Activated CD8-positive, alpha-beta memory T cell treated with anti-CD3 and anti-CD28 coated beads, Interleukin-2, amount 10 ng/mL, durations not matched to agents 7 days and 5 days (primary cell): ENCODE results near the gene GFI1B. TPM values are rescaled to one million over a fixed set of nuclear protein-coding genes. Genes with fewer than 3 reads are reported as not detected.

ENCODE experiments used
- ATAC-seq: fragments of 150-1000 bp; cut with Tn5 transposase; one replicate; pipeline ENCODE4 v1.10.0; 2021; ENCODE audit warnings: moderate library complexity
- CTCF ChIA-PET: fragments of 350-600 bp; sonication (Branson Sonifier 250); formaldehyde crosslinking; loops from one replicate; lab custom pipeline; 2021; ENCODE audit warnings: antibody characterized with exemption; lab: Charles Lee
- DNase-seq: peaks from one replicate; pipeline ENCODE4 v3.0.0-alpha.2; 2020
- H3K27ac Mint-ChIP-seq: one replicate; pipeline ENCODE4 v1.8.0; 2021; ENCODE audit warnings: mild to moderate bottlenecking, mixed read lengths
- H3K27me3 Mint-ChIP-seq: one replicate; pipeline ENCODE4 v1.8.0; 2021; ENCODE audit warnings: mixed read lengths
- H3K36me3 Mint-ChIP-seq: one replicate; pipeline ENCODE4 v1.8.0; 2021; ENCODE audit warnings: mild to moderate bottlenecking, mixed read lengths
- H3K4me1 Mint-ChIP-seq: one replicate; pipeline ENCODE4 v1.8.0; 2021; ENCODE audit warnings: mixed read lengths
- H3K4me3 Mint-ChIP-seq: one replicate; pipeline ENCODE4 v1.8.0; 2021; ENCODE audit warnings: mild to moderate bottlenecking, moderate library complexity, mixed read lengths
- H3K9me3 Mint-ChIP-seq: one replicate; pipeline ENCODE4 v1.8.0; 2022; ENCODE audit warnings: low read depth, mixed read lengths
- total RNA-seq, 2 experiments: library from RNA; stranded (reverse); gene quantifications; one replicate each; pipeline ENCODE4 v1.2.3, GENCODE V29; 2021

Gene GFI1B
- total RNA-seq, 2 experiments from 2014 or later, result not detected

DNA sequence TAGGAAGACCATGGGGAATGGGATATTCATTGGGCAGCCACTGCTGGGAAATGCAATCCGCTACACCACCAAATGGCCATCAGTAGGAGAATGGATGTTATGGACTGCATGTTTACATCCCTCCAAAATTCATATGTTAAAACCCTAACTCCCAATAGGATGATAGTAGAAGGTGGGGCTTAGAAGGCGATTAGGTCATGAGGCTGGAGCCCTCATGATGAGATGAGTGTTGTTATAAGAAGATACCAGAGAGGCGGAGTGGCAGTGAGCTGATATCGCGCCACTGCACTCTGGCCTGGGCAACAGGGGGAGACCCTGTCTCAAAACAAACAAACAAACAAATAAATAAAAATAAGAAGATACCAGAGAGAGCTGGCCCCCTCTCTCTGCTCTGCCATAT is 36.2 kb downstream of the GFI1B start:
- peaks cover 43% of the 10 kb centered on the region for H3K27me3 Mint-ChIP-seq
- H3K4me3 Mint-ChIP-seq, result no peak overlapping the region
- DNase-seq (no peak), ATAC-seq (no peak)
- H3K9me3 Mint-ChIP-seq, result no peaks in the 10 kb centered on the region
- peaks cover 1% of the 10 kb centered on the region for H3K36me3 Mint-ChIP-seq
- H3K4me1 Mint-ChIP-seq, result no peaks in the 10 kb centered on the region
- CTCF ChIA-PET, result interaction anchor here (2.7 kb wide), 1 partner anchor 8 kb away, joined by 22 read pairs; no protein-coding TSS in a partner anchor
- no peak overlapping the region for H3K27ac Mint-ChIP-seq

DNA sequence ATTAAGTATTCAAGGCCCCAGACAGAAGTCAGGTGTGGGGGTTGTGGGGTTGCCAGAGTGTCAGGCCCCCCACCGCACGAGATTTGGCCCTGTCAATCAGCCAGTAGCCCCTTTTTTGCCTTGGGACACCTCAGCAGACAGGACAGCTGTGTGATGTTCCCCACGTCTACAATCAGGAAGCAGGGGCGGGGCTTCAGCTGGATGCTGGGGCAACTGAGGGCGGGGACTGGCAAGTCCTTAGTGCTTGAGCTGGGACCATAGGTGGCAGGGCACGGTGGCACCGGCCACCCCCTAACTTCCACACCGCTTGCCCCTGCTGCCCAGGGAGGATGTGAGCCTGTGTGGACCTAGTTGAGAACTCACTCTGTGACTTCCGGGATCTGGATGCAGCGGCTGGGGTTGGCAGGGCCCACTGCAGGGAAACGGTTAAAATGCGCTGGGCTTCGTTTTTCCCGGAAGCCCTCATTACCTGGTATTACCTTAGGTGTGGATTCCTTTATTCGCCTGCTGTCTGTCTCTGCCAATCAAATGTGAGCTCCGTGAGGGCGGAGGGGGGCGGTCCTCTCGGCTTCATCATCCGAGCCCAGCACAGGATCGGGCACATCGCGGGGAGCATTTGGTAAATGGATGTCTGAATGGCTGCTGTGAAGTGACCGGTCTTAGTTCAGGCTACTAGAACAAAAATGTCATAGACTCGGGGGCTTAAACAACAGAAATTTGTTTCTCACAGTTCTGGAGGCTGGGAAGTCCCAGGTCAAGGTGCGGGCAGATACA is 44.8 kb downstream of the GFI1B start:
- ATAC-seq, result peak; percentile 68
- Mint-ChIP-seq H3K27me3 (peaks cover 5% of the 10 kb centered on the region), H3K4me3 (no peak overlapping the region), H3K9me3 (no peaks in the 10 kb centered on the region), H3K27ac (peak overlapping the region; percentile 54), H3K4me1 (peaks cover 22% of the 10 kb centered on the region), H3K36me3 (no peaks in the 10 kb centered on the region)
- DNase-seq, result peak; percentile 83
- CTCF ChIA-PET, result interaction anchor here (0.7 to 7.0 kb wide), 25 partner anchors 9 to 354 kb away, joined by 3 to 97 read pairs (median 5); partner anchors contain the start of gene GTF3C5

DNA sequence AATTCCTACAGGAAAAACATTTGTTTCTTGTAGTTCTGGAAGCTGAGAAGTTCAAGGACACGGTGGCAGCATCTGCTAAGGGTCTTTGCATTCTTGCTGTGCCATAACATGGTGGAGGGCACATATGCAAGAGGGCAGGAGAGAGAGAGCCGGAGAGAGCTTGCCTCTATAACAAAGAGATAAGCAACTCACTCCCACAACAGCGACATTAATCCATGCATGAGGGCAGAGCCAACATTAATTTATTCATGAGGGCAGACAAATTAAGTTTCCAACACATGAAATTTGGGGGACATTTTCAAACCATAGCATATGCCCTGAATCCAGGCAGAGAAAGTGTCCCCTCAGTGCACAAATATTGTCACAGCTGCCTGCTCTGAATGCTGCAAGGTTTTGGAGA is 47.9 kb downstream of the GFI1B start:
- peaks cover 1% of the 10 kb centered on the region for H3K36me3 Mint-ChIP-seq

DNA sequence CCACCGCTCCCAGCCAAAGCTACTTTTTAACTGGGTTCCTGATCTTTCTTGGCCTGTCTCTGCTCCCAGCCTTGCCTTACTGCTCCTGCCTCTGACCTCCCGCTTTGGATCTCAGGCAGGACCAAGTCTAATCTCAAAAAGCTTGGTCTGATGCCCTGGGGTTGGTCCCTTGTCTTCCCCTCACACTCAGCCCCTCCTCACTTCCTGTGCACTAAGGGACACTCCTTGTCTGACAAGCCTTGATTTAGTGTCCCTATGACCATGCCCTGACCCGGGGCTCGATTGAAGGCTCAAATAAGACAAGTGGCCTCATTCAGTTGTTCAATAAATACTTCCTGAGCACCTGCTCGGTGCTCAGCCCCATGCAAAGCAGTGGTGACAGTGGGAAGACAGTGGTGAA is 48.6 kb downstream of the GFI1B start:
- H3K4me3 Mint-ChIP-seq, result no peak overlapping the region
- no peak for DNase-seq
- CTCF ChIA-PET, result interaction anchor here (7.0 kb wide), 1 partner anchor 119 kb away, joined by 97 read pairs; no protein-coding TSS in a partner anchor

More for the DNA sequence above, 47.9 kb downstream of the GFI1B start:
- Mint-ChIP-seq H3K4me3 (no peak overlapping the region), H3K27me3 (peaks cover 1% of the 10 kb centered on the region), H3K27ac (no peak overlapping the region), H3K4me1 (peaks cover 33% of the 10 kb centered on the region), H3K9me3 (no peaks in the 10 kb centered on the region)
- DNase-seq (no peak), ATAC-seq (no peak)
- CTCF ChIA-PET, result interaction anchor here (1.0 to 7.0 kb wide), 2 partner anchors 48 to 120 kb away, joined by 4 to 97 read pairs; partner anchors contain the start of gene GFI1B

DNA sequence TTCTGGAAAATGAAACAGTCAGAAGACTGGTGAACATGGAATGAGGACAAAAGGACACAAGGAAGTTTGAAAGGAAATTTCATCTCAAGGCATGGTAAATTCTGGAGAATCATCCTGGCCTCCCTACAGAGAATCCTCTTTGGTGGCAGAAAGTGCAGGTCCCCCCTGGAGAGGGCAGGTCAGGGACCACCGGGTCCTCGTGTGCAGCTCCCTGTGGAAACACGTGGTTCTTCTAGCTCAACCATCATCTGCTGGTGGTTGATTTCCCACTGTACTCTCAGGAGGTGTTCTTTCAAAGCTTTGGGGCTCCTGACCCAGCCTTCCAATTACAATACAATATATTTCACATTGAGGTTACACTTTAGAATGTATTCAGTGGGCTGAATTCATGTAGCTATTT is 49.7 kb downstream of the GFI1B start:
- Mint-ChIP-seq H3K9me3 (no peaks in the 10 kb centered on the region), H3K27ac (no peak overlapping the region), H3K27me3 (no peaks in the 10 kb centered on the region), H3K4me1 (peaks cover 40% of the 10 kb centered on the region), H3K4me3 (peak overlapping the region; percentile 90), H3K36me3 (peaks cover 13% of the 10 kb centered on the region)
- CTCF ChIA-PET, result interaction anchor here (6.2 kb wide), 1 partner anchor 118 kb away, joined by 81 read pairs; no protein-coding TSS in a partner anchor
- no peak for ATAC-seq
- DNase-seq, result no peak

More for the DNA sequence above, 48.6 kb downstream of the GFI1B start:
- no peak overlapping the region for H3K27ac Mint-ChIP-seq
- H3K36me3 Mint-ChIP-seq, result peaks cover 5% of the 10 kb centered on the region
- no peaks in the 10 kb centered on the region for H3K9me3 Mint-ChIP-seq
- H3K27me3 Mint-ChIP-seq, result no peaks in the 10 kb centered on the region
- no peak for ATAC-seq
- peaks cover 39% of the 10 kb centered on the region for H3K4me1 Mint-ChIP-seq

DNA sequence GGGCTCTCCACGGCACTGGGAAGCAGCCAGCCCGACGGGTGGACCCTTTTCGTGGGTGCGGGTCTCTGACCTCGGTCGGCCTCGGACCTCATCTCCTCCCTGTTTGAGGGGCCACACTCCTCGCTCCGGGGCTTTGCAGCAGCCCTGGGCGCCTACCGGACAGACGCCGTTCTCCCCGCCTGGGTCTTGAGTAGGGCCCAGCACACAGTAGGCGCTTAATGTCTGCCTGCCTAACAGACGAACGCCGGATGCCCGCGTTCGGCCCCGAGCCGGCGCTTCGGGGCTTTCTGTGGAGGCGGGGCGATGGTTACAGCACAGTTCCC is 51.5 kb downstream of the GFI1B start:
- Mint-ChIP-seq H3K4me1 (peaks cover 38% of the 10 kb centered on the region), H3K4me3 (peak overlapping the region; percentile 90), H3K27me3 (no peaks in the 10 kb centered on the region), H3K27ac (peak overlapping the region; percentile 86), H3K36me3 (peaks cover 13% of the 10 kb centered on the region), H3K9me3 (no peaks in the 10 kb centered on the region)
- CTCF ChIA-PET, result interaction anchor here (0.6 to 6.2 kb wide), 19 partner anchors 7 to 624 kb away, joined by 3 to 81 read pairs (median 4); partner anchors contain the start of genes MED22 and RPL7A
- DNase-seq (no peak), ATAC-seq (peak; percentile 20)

DNA sequence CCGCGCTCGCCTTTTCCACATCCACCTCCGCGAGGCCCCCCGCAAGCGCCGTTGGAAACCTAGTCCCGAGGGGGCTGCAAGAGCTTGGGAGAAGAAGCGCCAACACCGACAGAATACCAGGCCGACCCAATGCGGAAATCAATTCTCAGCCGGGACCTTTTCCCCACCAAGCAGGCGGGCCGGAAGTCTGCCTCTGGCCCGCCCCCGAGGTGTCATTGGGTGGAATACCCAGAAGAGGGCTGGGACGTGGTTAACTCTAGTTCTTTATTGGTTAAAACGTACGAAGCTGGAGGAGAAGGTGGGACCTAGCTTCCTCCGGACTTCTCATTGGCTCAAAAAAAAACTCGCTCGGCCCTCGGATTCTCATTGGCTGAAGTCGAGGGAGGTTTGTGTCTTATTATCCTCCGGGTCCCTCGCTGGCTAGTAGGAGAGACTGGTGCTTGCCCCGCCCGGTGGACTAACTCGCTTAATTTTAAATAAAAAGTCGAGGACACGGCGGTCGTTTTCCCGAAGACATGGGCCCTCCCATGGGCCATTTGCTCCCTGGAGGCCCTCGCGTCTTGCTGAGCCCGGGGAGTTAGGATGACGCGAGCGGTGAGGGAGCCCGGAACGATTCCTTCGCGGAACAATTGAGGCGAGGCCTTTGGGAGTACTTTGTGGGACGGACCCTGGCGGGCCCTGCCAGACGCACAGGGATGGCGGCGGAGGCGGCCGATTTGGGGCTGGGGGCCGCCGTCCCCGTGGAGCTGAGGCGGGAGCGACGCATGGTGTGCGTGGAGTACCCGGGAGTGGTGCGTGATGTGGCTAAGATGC is 52.0 kb downstream of the GFI1B start, which contains the start of gene GTF3C5:
TSS of gene GTF3C5 (plus strand) at position 681 of the 813 bp plus-strand sequence. CDS start at position 696, 15 bp downstream.
- H3K4me3 Mint-ChIP-seq, result peak within 1 kb of the TSS; percentile 90

DNA sequence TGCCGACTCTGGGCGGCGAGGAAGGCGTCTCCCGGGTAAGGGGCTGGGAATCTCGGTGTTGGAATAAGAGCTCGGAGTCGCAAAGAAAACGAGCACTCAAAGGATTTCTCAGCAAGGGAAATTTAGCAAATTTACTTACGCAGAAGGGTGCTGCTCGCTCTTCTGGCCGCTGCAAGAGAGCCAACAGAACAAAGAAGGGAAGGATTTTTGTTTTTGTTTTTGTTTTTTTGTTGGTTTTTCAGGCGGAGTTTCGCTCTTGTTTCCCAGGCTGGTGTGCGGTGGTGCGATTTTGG is 52.6 kb downstream of the GFI1B start:
- Mint-ChIP-seq H3K4me1 (peaks cover 38% of the 10 kb centered on the region), H3K4me3 (peak overlapping the region; percentile 90), H3K27me3 (no peaks in the 10 kb centered on the region), H3K27ac (peak overlapping the region; percentile 86), H3K36me3 (peaks cover 13% of the 10 kb centered on the region), H3K9me3 (no peaks in the 10 kb centered on the region)
- CTCF ChIA-PET, result interaction anchor here (1.2 to 6.2 kb wide), 17 partner anchors 8 to 317 kb away, joined by 3 to 81 read pairs (median 4); partner anchors contain the start of genes MED22 and RPL7A
- ATAC-seq (no peak), DNase-seq (no peak)

More for the DNA sequence above, 52.0 kb downstream of the GFI1B start, which contains the start of gene GTF3C5:
- CTCF ChIA-PET, result interaction anchor here (0.6 to 6.2 kb wide), 21 partner anchors 8 to 625 kb away, joined by 3 to 81 read pairs (median 4); partner anchors contain the start of genes MED22 and RPL7A
- Mint-ChIP-seq H3K27ac (peak within 1 kb of the TSS; percentile 86), H3K9me3 (no peaks in the 10 kb centered on the region), H3K27me3 (no peaks in the 10 kb centered on the region), H3K36me3 (peaks cover 13% of the 10 kb centered on the region), H3K4me1 (peaks cover 38% of the 10 kb centered on the region)
- DNase-seq, result peak; percentile 96
- peak; percentile 97 for ATAC-seq

DNA sequence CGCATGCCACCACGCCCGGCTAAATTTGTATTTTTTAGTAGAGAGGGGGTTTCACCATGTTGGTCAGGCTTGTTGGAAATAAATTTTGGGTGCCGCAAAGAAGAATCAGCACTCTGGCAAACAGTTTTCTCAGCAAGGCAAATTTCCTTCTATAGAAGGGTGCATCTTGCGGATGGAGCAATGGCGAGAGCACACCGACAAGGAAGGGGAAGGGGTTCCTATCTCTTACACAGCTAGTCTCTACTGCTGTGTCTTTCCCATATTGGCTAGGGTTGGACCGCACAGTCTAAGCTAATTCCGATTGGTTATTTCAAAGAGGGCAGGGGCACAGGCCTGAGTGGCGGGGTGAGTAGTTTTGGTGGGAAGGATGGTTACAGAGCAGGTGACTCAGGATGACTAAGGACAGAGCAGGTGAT is 53.0 kb downstream of the GFI1B start:
- ATAC-seq (no peak), DNase-seq (no peak)
- CTCF ChIA-PET, result interaction anchor here (0.7 to 6.2 kb wide), 16 partner anchors 9 to 317 kb away, joined by 3 to 81 read pairs (median 4); partner anchors contain the start of genes MED22 and RPL7A
- Mint-ChIP-seq H3K4me3 (peak overlapping the region; percentile 90), H3K27me3 (no peaks in the 10 kb centered on the region), H3K36me3 (peaks cover 13% of the 10 kb centered on the region), H3K9me3 (no peaks in the 10 kb centered on the region), H3K4me1 (peaks cover 38% of the 10 kb centered on the region), H3K27ac (peak overlapping the region; percentile 86)

DNA sequence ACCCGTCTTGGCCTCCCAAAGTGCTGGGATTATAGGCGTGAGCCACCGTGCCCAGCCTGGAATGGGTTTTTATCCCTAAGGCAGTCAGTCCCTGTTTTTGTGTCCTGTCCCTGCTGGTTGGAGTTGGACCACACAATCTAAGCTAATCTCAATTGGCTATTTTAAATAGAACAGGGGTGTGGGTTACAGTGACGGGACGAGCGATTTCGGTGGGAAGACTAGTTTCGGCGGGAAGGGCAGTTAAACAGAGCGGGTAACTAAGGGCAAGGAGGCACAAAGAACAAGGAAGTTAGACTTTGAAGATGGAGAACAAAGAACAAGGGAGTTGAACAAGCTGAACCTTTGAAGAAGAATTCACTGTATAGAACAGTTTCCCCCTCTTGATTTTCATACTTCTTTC is 53.7 kb downstream of the GFI1B start:
- Mint-ChIP-seq H3K9me3 (no peaks in the 10 kb centered on the region), H3K27ac (peak overlapping the region; percentile 9), H3K27me3 (no peaks in the 10 kb centered on the region), H3K36me3 (peaks cover 13% of the 10 kb centered on the region), H3K4me1 (peaks cover 38% of the 10 kb centered on the region), H3K4me3 (peak overlapping the region; percentile 90)
- no peak for ATAC-seq
- CTCF ChIA-PET, result interaction anchor here (0.7 to 6.2 kb wide), 6 partner anchors 9 to 130 kb away, joined by 3 to 81 read pairs (median 10); no protein-coding TSS in a partner anchor
- no peak for DNase-seq

DNA sequence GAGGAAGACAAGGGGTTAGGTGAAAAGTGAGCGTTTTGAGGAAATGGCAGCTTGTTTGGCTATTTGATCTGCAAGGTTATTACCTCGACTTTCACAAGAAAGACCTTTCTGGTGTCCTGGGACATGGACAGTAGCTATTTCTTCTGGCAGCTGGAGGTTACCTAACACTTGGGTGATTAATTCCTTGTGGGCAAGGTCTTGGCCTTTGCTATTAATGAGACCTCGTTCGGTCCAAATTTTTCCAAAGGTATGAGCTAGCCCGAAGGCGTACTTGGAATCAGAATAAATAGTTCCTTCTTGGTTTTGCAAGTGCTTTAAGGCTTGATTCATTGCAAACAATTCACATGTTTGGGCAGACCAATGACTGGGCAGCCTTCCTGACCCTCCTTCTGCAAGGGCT is 57.2 kb downstream of the GFI1B start:
- Mint-ChIP-seq H3K27ac (no peak overlapping the region), H3K4me1 (peaks cover 24% of the 10 kb centered on the region), H3K9me3 (no peaks in the 10 kb centered on the region), H3K36me3 (peaks cover 13% of the 10 kb centered on the region), H3K4me3 (no peak overlapping the region), H3K27me3 (no peaks in the 10 kb centered on the region)
- DNase-seq (no peak), ATAC-seq (no peak)
- CTCF ChIA-PET, result interaction anchor here (1.7 to 2.5 kb wide), 3 partner anchors 109 to 150 kb away, joined by 5 to 8 read pairs (median 5); no protein-coding TSS in a partner anchor

DNA sequence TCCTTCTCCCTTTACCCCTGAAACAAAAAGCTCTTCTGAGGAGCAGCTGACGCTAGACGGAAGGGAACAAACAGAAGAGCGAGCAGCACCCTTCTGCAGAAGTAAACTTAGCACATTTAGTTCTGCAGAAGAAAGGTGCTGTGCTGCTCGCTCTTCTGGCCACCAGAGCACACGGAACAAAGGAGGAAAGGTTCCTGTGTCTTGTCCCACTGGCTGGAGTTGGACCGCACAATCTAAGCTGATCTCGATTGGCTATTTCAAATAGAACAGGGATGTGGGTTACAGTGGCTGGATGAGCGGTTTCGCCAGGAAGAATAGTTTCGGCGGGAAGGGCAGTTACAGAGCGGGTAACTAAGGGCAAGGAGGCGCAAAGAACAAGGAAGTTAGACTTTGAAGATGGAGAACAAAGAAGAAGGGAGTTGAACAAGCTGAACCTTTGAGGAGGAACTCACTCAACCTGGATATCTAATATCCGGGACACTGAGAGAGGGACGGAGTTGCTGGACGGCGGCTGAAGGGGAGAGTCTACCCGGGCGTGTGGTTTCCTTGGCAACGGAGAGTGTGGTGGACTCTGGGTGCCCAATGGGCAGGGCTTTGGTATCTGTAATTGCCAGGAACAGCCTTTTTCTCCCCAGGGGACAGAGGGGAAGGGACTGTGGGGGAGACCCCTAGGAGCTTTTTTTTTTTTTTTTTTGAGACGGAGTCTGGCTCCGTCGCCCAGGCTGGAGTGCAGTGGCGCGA is 59.5 kb downstream of the GFI1B start:
- H3K4me3 Mint-ChIP-seq, result no peak overlapping the region
- H3K27me3 Mint-ChIP-seq, result no peaks in the 10 kb centered on the region
- H3K9me3 Mint-ChIP-seq, result no peaks in the 10 kb centered on the region
- DNase-seq (no peak), ATAC-seq (no peak)
- H3K27ac Mint-ChIP-seq, result no peak overlapping the region
- CTCF ChIA-PET, result interaction anchor here (2.5 kb wide), 1 partner anchor 107 kb away, joined by 8 read pairs; no protein-coding TSS in a partner anchor
- peaks cover 6% of the 10 kb centered on the region for H3K4me1 Mint-ChIP-seq
- peaks cover 2% of the 10 kb centered on the region for H3K36me3 Mint-ChIP-seq
